ENCODE measurements around the gene GGTA1.
"Not testable (repeated sequence)": the region's sequence is repeated elsewhere in the genome, so short reads cannot be mapped to it uniquely, and the experiment has no call there.

GGTA1 gene

GRCh38 chr9:121464968-121465367 is 34.7 kb downstream of the GGTA1 start:
- H3K4me3 ChIP-seq (ENCODE audit: low read depth, low read length), result no peak overlapping the region
- no peak for DNase-seq (ENCODE audit: low read depth)
- TF ChIP-seq CTCF (IDR thresholded peaks at IDR 0.05; ENCODE audit: low read depth, low read length, missing control alignments), result no peak

GRCh38 chr9:121463026-121463807 is 36.4 kb downstream of the GGTA1 start:
- DNase-seq (ENCODE audit: low read depth), result no peak
- peak; percentile 63 for TF ChIP-seq CTCF (IDR thresholded peaks at IDR 0.05; ENCODE audit: low read depth, low read length, missing control alignments)
- no peak overlapping the region for H3K4me3 ChIP-seq (ENCODE audit: low read depth, low read length)

GRCh38 chr9:121459513-121459912 is 40.1 kb downstream of the GGTA1 start:
- no peak for DNase-seq (ENCODE audit: low read depth)
- no peak overlapping the region for H3K4me3 ChIP-seq (ENCODE audit: low read depth, low read length)
- TF ChIP-seq CTCF (IDR thresholded peaks at IDR 0.05; ENCODE audit: low read depth, low read length, missing control alignments), result no peak

GRCh38 chr9:121458449-121458848 is 41.2 kb downstream of the GGTA1 start:
- DNase-seq (ENCODE audit: low read depth); H3K4me3 ChIP-seq (ENCODE audit: low read depth, low read length): not testable (repeated sequence)

GRCh38 chr9:121455527-121456239 is 44.0 kb downstream of the GGTA1 start:
- no peak for DNase-seq (ENCODE audit: low read depth)
- H3K4me3 ChIP-seq (ENCODE audit: low read depth, low read length), result no peak overlapping the region
- TF ChIP-seq CTCF (IDR thresholded peaks at IDR 0.05; ENCODE audit: low read depth, low read length, missing control alignments), result no peak

- H3K4me3 ChIP-seq (ENCODE audit: low read depth, low read length), result no peak overlapping the region
- TF ChIP-seq CTCF (IDR thresholded peaks at IDR 0.05; ENCODE audit: low read depth, low read length, missing control alignments), result no peak
- no peak for DNase-seq (ENCODE audit: low read depth)
Observed at GRCh38 chr9:121454972-121455371, 44.7 kb downstream of the GGTA1 start.

- no peak for TF ChIP-seq CTCF (IDR thresholded peaks at IDR 0.05; ENCODE audit: low read depth, low read length, missing control alignments)
- H3K4me3 ChIP-seq (ENCODE audit: low read depth, low read length), result no peak overlapping the region
- no peak for DNase-seq (ENCODE audit: low read depth)
Observed at GRCh38 chr9:121453232-121453892, 46.3 kb downstream of the GGTA1 start.

Measured in GM12864 (cell line).